HepG2 (cell line): Measurements from ENCODE around the gene YIF1A. TPM values are rescaled to one million over a fixed set of nuclear protein-coding genes. Genes with fewer than 3 reads are reported as not detected.
A peak's percentile ranks its signal among the peaks of the same experiment; 100 is the strongest.

Experiments
- ARID4A ChIP-seq: sonication (generic); formaldehyde crosslinking; IDR thresholded peaks from 2 replicates; pipeline ENCODE4 v1.5.0; 2020; ENCODE audit warnings: mild to moderate bottlenecking, missing genetic modification reagents, borderline replicate concordance
- BORCS8-MEF2B ChIP-seq: sonication (generic); formaldehyde crosslinking; IDR thresholded peaks from 2 replicates; pipeline ENCODE4 v1.8.0; 2022; ENCODE audit warnings: mild to moderate bottlenecking, missing genetic modification reagents
- GABPB1 ChIP-seq: IDR thresholded peaks from 2 replicates; pipeline ENCODE4 v1.6.1; 2016; ENCODE audit warnings: mild to moderate bottlenecking, missing genetic modification reagents, moderate library complexity, missing compliant biosample characterization
- NFYB ChIP-seq: sonication (generic); formaldehyde crosslinking; IDR thresholded peaks from 2 replicates; pipeline ENCODE4 v1.4.0; 2020; ENCODE audit warnings: missing genetic modification reagents
- RFXAP ChIP-seq: sonication (generic); formaldehyde crosslinking; IDR thresholded peaks from 2 replicates; pipeline ENCODE4 v1.4.0; 2020; ENCODE audit warnings: missing genetic modification reagents, borderline replicate concordance
- THAP8 ChIP-seq: sonication (generic); formaldehyde crosslinking; IDR thresholded peaks from 2 replicates; pipeline ENCODE4 v1.5.1; 2020; ENCODE audit warnings: missing genetic modification reagents, mild to moderate bottlenecking, borderline replicate concordance
- YY1 ChIP-seq: IDR thresholded peaks from 2 replicates; pipeline ENCODE4 v1.6.1; 2011; ENCODE audit warnings: low read length, low read depth, moderate library complexity, mild to moderate bottlenecking; ENCODE audit not compliant: insufficient read depth, insufficient replicate concordance
- ZBTB1 ChIP-seq: sonication (generic); formaldehyde crosslinking; IDR thresholded peaks from 2 replicates; pipeline ENCODE4 v1.4.0; 2020; ENCODE audit warnings: missing genetic modification reagents, borderline replicate concordance
- ZBTB20 ChIP-seq: sonication (generic); formaldehyde crosslinking; IDR thresholded peaks from 2 replicates; pipeline ENCODE4 v1.8.1; 2023; ENCODE audit warnings: missing genetic modification reagents, low read depth, mild to moderate bottlenecking, borderline replicate concordance
- ZBTB40 ChIP-seq, 2 experiments: fragments of 450-650 bp in 1 of 2; sonication (generic) in 1 of 2; formaldehyde crosslinking in 1 of 2; IDR thresholded peaks; 2 replicates each; pipeline versions ENCODE4 v1.6.1 to v1.8.0; 2016 to 2022; ENCODE audit warnings: antibody characterized with exemption in 1 of 2, mild to moderate bottlenecking in 1 of 2, missing genetic modification reagents in 1 of 2
- ZNF138 ChIP-seq: sonication (generic); formaldehyde crosslinking; IDR thresholded peaks from 2 replicates; pipeline ENCODE4 v1.5.0; 2020; ENCODE audit warnings: mild to moderate bottlenecking, low read depth, missing genetic modification reagents
- ZNF230 ChIP-seq: sonication (generic); formaldehyde crosslinking; IDR thresholded peaks from 2 replicates; pipeline ENCODE4 v1.4.0; 2020; ENCODE audit warnings: mild to moderate bottlenecking, missing genetic modification reagents
- ZNF333 ChIP-seq: sonication (generic); formaldehyde crosslinking; IDR thresholded peaks from 2 replicates; pipeline ENCODE4 v1.4.0; 2020; ENCODE audit warnings: mild to moderate bottlenecking, missing genetic modification reagents, borderline replicate concordance
- ZNF777 ChIP-seq: sonication (generic); formaldehyde crosslinking; IDR thresholded peaks from 2 replicates; pipeline ENCODE4 v1.4.0; 2020; ENCODE audit warnings: missing genetic modification reagents
- ZNF780A ChIP-seq: sonication (generic); formaldehyde crosslinking; IDR thresholded peaks from 2 replicates; pipeline ENCODE4 v1.8.0; 2022; ENCODE audit warnings: mild to moderate bottlenecking, missing genetic modification reagents, moderate library complexity
- ZZZ3 ChIP-seq: sonication (generic); formaldehyde crosslinking; IDR thresholded peaks from 2 replicates; pipeline ENCODE4 v1.4.0; 2020; ENCODE audit warnings: missing genetic modification reagents, mild to moderate bottlenecking, borderline replicate concordance
- polyA plus RNA-seq, 8 experiments: library from polyadenylated mRNA; depleted of rRNA in 3 of 8; stranded (reverse) in 7 of 8; unstranded in 1 of 8; fragments of >200 nt; fragmentation: Illumina TruSeq in 4 of 8; extraction: Trizol in 4 of 8; gene quantifications; 2 replicates each; pipeline versions ENCODE4 v1.2.1 to v1.2.3, GENCODE V29; 2011 to 2016; ENCODE audit warnings: low read depth in 4 of 8, missing spikeins in 1 of 8, mixed read lengths in 1 of 8; ENCODE audit not compliant: insufficient read depth in 1 of 8
- total RNA-seq, 5 experiments: library from RNA; depleted of rRNA; stranded (reverse); fragments of >200 nt; fragmentation: Illumina TruSeq; extraction: Trizol; gene quantifications; 2 replicates each; pipeline ENCODE4 v1.2.3, GENCODE V29; 2016; ENCODE audit warnings: low read depth in 1 of 5

YIF1A gene
- total and polyA plus RNA-seq, 2 of the 13 experiments (the other 11 are each of a cell fraction or from before 2014, with no cell fraction given) = 133 to 145 TPM

GRCh38 chr11:66258473-66258893 lies 30.5 kb downstream of the YIF1A start (continued):
- no peak for TF ChIP-seq ARID4A (CRISPR knock-in tag)
- no peak for TF ChIP-seq RFXAP (CRISPR knock-in tag)
- TF ChIP-seq YY1 = peak; percentile 31
- no peak for TF ChIP-seq BORCS8-MEF2B (CRISPR knock-in tag)
- no peak for TF ChIP-seq ZBTB40 (IDR thresholded peaks at IDR 0.05)
- TF ChIP-seq ZBTB40 (CRISPR knock-in tag; IDR thresholded peaks at IDR 0.05) = no peak
- peak; percentile 6; the same call in 1 of the 2 replicates for TF ChIP-seq ZNF230
- TF ChIP-seq ZZZ3 = peak; percentile 14; the same call in 1 of the 2 replicates
- TF ChIP-seq THAP8 = 0 out of 2 replicates have a peak, but pooled peaks have one; percentile 33
- TF ChIP-seq NFYB (CRISPR knock-in tag) = no peak; the same call in 1 of the 2 replicates
- TF ChIP-seq ZBTB1 (CRISPR knock-in tag) = no peak
- no peak for TF ChIP-seq ZNF780A (CRISPR knock-in tag)
- TF ChIP-seq ZNF333 (CRISPR knock-in tag) = 0 out of 2 replicates have a peak, but pooled peaks have one; percentile 1
- TF ChIP-seq ZNF138 (CRISPR knock-in tag) = no peak
- TF ChIP-seq GABPB1 (CRISPR knock-in tag) = no peak
- no peak for TF ChIP-seq ZNF777 (CRISPR knock-in tag)
- TF ChIP-seq ZBTB20 (CRISPR knock-in tag) = no peak
